Measurements from ENCODE around the gene SLC12A3.

The SLC12A3 gene, protein sequence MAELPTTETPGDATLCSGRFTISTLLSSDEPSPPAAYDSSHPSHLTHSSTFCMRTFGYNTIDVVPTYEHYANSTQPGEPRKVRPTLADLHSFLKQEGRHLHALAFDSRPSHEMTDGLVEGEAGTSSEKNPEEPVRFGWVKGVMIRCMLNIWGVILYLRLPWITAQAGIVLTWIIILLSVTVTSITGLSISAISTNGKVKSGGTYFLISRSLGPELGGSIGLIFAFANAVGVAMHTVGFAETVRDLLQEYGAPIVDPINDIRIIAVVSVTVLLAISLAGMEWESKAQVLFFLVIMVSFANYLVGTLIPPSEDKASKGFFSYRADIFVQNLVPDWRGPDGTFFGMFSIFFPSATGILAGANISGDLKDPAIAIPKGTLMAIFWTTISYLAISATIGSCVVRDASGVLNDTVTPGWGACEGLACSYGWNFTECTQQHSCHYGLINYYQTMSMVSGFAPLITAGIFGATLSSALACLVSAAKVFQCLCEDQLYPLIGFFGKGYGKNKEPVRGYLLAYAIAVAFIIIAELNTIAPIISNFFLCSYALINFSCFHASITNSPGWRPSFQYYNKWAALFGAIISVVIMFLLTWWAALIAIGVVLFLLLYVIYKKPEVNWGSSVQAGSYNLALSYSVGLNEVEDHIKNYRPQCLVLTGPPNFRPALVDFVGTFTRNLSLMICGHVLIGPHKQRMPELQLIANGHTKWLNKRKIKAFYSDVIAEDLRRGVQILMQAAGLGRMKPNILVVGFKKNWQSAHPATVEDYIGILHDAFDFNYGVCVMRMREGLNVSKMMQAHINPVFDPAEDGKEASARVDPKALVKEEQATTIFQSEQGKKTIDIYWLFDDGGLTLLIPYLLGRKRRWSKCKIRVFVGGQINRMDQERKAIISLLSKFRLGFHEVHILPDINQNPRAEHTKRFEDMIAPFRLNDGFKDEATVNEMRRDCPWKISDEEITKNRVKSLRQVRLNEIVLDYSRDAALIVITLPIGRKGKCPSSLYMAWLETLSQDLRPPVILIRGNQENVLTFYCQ

DNA sequence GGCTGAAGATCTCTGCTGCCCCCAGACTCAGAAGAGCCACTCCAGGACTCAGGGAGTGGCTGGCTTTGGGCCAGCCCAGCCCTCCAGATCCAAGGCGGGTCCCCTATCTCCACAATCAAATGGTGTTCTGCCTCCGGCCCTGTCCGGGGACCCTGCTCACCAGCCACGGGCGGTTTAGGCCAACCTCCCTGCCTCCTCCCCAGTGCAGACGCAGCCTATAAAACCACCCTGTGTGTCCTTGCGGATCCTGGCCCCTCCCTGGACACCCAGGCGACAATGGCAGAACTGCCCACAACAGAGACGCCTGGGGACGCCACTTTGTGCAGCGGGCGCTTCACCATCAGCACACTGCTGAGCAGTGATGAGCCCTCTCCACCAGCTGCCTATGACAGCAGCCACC lies at the start of gene SLC12A3:
TSS of gene SLC12A3 (plus strand) at position 248 of the 400 bp plus-strand sequence. CDS start at position 277, 29 bp downstream.
- in situ Hi-C loops (cut with MboI; ENCODE audit: low sequenced_read_pairs) = no loop called here

DNA sequence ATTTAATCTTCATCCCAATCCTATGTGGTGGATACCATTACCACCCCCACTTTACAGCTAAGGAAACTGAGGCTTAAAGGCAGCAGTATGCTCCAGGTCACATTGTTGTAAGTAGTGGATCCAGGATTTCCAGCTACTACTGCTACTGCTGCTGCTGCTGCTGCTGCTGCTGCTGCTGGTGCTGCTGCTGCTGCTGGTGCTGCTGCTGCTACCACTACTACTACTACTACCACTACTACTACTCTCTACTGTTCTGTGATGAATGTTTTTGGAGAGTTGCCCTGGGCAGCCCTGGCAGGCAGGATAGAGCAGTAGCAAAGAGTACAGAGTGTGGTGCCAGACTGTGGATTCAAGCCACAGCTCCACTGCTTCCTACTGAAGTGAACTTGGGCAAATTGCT lies 49.3 kb upstream of the SLC12A3 start:
- in situ Hi-C loops (cut with MboI; ENCODE audit: low sequenced_read_pairs) = no loop called here

DNA sequence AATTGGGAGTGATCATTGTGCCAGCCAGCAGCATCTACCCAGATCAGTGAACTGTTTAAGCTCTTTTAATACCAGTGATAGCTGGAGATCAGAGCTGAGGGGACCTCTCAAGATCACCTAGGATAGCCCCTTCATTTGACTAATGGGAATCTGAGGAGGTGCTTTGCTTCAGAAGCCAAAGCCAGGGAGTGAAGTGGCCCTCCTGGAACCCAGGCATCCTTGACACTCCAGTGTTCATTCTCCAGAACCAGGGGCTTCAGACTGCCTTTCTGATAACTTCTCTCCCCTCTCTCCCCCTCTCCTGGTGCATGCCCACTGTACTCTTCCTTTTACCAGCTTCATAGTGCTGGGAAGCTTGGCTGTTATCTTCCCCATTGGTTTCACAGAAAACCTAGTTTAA lies 48.0 kb upstream of the SLC12A3 start:
- in situ Hi-C loops (cut with MboI; ENCODE audit: low sequenced_read_pairs) = no loop called here

DNA sequence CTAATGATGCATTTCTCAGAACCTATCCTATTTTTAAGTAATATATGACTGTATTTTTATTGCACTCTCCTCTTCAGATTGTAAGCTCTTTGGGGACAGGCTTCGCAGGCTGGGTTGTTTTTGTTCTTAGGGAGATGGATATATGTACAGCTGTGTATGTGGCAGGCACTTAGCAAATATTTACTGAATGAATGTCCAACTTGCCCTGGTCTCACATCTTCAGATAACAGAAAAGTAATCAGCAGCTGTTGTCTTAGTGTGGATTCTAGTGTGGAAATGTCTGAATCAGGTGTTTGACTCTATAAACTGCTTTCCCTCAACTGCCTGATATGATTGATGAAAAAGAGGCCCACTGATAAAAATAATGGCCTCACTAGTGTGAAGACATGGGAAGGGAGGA lies 47.1 kb upstream of the SLC12A3 start:
- in situ Hi-C loops (cut with MboI; ENCODE audit: low sequenced_read_pairs) = no loop called here

DNA sequence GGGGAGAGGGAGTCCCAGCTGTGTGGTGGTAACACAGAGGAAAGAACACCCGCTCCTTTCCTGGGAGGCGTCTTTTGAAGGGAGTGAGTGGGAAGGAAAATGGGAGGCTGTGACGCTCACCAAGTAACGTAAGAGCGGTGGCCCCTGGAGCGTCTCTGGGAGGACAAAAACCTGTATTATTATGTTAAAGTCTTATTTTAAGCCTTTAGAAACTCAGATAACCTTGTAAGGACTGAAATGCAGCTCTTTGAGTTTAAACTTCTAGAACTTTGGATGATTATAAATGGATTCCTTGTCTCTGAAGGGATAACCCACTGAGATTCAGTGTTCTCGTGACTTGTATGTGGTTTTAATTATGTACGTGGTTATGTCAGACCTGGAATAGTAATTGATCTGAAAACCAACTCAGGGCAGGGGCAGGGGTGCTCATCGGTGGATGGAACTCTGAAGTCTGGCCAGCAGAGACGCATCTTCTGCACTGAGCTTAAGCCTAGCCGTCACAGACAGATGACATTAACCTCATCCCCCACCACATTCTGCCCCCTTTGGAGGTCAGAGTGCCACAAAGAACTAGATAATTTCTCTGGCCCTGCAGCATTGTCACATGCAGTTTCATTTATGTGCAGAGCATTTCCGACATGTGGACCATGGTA lies 41.8 kb upstream of the SLC12A3 start:
- in situ Hi-C loops (cut with MboI; ENCODE audit: low sequenced_read_pairs) = no loop called here

DNA sequence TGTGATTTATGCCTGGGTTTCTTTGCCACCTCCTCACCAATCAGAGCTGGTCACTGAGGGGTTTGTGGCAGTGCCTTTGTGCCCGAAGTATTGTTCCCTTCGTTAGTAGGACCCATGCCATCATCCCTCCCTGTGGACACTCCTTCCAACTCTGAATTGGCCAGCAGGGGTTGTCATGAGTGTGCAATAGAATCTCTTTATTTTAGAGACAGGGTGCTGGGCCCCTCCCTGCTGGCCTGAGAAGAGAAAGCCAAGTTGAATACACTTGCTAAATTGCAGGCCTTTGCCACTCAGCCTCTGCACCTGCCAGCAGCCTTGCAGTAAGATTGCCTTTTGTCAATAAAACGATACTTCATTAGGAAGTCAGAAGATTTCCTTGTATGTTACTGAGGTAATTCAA lies 40.7 kb upstream of the SLC12A3 start:
- in situ Hi-C loops (cut with MboI; ENCODE audit: low sequenced_read_pairs) = no loop called here

DNA sequence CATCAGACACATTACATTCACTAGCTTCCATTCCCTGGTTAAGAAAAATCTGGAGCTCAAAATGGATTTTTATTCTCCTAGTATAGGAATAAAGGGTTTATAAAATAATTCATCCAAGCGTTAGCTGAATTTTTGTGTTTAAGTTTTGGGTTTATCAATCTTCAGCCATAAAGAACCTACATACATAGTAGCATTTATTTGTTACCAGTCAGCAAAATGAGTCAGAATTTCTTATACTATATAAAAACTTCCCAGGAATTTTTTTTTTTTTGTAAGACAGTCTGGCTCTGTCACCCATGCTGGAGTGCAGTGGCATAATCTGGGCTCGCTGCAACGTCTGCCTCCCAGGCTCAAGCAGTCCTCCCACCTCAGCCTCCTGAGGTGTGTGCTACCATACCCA lies 40.2 kb upstream of the SLC12A3 start:
- in situ Hi-C loops (cut with MboI; ENCODE audit: low sequenced_read_pairs) = no loop called here

DNA sequence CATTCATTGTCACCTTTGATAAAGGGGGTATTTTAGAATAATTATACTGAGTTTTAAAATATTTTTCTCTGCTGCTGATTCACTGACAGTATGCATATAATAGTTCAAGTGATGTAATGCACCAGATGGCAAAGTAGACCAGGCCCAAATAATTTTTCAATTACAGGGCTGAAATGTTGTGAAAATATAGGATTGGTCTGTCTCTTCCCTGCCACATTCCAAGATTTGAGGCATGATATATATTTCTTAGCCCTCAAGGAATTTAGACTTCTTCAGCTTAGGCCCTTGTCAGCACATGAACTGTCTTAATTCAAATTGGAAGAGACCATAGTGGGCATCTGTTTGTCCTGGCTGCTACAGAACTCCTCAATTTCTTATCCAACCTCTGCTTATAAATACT lies 39.2 kb upstream of the SLC12A3 start:
- in situ Hi-C loops (cut with MboI; ENCODE audit: low sequenced_read_pairs) = no loop called here

DNA sequence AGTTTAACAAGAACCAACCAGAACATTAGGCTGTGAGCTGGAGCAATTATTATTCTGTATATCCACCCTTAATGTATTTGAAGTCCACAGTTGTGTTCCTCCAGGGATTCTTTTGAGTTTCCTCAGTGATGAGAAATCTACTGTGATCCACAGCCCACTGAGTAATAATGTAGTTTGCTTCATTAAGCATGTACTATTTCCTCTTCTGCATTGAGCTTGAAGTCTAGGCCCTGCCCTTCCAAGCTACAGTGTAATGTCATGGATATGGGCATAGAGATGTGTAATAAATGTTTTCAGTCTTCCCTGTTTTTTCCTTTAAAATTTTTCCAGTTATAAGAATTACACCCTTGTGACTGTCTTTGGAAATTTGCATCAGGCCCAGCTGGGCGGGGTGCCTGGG lies 36.4 kb upstream of the SLC12A3 start:
- in situ Hi-C loops (cut with MboI; ENCODE audit: low sequenced_read_pairs) = no loop called here

DNA sequence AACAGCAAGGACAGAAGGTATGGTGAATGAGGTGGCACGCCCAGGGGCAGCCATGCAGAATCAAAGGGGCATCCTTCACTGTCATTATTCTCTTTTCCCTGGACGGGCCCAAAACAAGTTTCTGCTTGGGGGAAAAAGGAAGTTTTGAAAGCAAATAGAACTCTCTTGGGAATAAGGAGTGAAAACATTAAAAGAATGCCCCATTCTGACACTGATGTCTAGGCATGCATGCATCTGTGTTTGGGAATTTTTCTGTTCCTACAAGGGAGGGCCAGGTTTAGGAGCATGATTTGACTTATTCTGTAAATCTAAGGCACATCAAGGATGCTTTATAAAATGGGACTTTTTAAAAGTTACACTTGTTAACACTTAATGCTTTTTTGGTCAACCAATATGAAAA lies 34.3 kb upstream of the SLC12A3 start:
- in situ Hi-C loops (cut with MboI; ENCODE audit: low sequenced_read_pairs) = no loop called here

DNA sequence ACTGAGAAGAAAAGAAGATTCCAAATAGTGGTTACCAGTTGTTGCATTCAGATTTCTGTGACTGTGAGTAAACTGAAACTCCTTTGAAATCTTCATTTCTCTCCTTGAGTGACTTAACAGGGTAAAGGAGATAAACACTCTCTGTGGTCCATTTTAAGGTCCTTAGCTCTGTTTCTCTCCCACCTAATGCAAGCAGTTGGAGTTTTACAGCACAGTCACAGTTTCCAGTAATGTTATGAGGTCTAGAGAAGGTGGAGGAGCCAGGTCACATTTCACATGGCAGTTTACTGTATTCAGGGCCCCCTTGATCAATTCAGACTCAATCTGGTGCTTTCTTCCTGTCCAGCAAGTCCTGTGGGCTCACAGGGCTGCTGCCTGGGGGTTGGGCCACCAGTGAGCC lies 32.2 kb upstream of the SLC12A3 start:
- in situ Hi-C loops (cut with MboI; ENCODE audit: low sequenced_read_pairs) = no loop called here

DNA sequence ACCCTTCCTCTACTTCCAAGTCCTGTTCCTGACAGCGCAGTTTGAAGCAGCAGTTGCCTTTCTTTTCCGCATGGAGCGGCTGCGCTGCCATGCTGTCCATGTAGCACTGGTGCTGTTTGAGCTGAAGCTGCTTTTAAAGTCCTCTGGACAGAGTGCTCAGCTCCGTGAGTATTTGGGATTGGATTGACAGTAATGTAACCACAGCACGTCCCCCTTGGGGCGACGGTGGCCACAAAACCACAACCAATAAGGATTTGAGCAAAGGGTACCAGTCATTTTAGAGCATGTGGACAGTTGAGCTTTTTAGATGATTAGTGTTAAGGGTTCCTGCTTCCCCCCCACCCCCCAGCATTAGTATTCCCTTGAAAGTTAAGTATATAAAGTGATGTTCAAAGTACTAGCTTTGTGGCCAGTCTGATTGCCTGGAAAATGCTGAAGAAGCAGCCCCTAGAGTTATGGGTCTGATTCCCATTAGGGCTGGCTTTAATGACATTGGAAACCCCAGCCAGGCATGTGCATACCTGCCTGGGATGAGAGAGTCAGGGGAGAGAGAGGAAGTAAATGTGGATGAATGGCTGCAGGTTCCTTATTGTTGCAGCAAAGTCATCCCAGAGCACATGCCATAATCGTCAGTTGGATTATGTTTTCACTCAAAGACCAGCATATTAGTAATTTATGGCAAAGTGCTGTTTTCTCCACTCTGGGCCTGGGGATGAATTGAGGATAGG lies 31.6 kb upstream of the SLC12A3 start:
- in situ Hi-C loops (cut with MboI; ENCODE audit: low sequenced_read_pairs) = no loop called here

DNA sequence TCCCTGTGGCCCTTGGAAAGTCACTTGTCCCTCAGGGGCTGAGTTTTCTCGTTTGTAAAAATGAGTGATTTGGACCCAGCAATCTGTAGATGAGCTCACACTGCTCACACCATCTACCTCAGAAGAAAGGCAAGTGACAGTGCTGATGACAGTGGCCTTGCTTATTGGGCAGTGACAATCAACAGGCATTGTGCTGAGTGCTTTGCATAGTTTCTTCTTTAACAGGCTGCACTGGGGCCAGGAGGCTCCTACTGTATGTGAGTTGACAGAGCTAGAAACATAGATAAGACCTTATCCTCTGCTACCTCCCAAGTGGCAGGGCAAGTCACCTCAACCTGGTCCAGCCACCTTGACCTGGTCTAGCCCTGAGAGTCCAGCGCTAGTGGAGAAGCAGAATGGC lies 29.7 kb upstream of the SLC12A3 start:
- in situ Hi-C loops (cut with MboI; ENCODE audit: low sequenced_read_pairs) = no loop called here

DNA sequence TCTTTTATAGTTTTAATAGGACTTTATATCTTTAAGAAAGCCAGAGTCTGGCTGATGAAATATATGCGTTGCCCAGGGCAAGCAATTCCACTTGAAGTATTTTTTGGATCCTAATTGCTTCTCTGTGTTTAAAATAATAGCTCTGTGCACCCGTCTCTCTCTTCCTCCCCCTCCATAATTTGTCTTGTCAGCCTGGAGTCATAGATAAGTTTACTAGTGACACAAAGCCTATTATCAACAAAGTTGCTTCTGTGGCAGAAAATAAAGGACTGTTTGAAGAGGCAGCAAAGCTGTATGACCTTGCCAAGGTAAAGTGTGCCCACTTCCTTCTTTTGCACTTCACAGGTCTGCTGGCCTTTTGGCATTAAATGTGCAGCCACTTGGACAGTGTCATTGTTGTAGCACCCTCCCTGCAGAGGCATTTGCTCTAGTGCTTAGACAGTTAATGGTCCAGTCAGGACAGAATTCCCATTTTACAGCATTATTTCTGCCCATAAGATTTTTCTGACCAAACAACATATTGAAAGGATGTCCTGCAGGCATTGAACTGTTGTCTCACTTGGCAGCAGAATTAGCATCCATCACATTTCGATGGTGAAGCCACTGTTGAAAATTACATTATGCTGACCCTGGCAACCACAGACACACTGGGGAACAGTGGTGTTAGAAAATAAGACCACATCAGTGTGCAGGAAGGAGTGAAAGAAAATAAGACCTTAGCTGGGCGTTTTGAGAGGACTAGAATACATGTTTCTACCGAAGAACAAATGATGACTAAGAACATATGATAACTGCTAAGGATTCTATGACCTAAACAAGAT lies 28.4 kb upstream of the SLC12A3 start:
- in situ Hi-C loops (cut with MboI; ENCODE audit: low sequenced_read_pairs) = no loop called here

DNA sequence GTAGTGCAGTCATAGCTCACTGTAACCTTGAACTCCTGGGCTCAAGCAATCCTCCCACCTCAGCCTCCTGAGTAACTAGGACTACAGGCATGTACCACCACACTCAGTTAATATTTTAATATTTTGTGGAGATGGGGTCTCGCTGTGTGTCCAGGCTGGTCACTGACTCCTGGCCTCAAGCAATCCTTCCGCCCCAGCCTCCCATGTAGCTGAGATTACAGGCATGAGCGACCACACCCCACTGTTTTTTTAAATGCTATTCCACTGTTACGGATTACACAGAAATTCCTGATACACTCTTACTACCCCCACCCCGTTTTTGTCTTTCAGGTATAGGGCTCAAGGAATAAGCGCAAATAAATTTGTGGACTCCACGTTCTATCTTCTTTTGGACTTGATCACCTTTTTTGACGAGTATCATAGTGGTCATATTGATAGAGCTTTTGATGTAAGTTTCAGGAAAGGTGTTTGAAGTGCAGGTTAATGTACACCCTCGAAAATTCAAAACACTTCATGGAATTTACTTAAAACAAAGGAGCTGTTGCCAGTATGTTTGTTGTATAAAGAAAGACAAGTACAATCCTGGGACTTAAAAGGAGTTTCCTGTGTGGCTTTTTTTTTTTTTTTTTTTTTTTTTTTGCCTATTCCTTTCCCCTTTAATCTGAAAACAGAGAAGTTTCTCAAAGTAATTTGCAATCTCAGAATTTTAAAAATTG lies 26.2 kb upstream of the SLC12A3 start:
- in situ Hi-C loops (cut with MboI; ENCODE audit: low sequenced_read_pairs) = no loop called here

DNA sequence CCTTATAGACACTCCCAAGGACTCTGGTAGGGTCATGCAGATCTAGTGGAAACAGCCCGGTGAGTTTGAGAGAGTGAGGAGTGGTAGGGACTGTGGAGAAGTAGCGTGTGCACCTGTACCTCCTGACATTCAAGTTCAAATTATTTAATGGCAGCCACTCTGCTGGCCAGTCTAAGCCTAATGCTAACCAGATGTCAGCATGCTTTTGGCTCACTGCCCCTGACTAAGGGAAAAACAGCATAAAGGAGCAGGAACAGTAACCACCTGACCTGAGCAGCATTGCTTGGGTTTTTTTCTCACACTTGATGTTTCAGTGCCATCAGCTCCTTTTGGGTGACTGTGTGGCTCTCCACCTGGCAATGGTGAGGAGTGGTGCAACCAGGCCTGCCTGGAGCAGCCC lies 23.8 kb upstream of the SLC12A3 start:
- in situ Hi-C loops (cut with MboI; ENCODE audit: low sequenced_read_pairs) = no loop called here

DNA sequence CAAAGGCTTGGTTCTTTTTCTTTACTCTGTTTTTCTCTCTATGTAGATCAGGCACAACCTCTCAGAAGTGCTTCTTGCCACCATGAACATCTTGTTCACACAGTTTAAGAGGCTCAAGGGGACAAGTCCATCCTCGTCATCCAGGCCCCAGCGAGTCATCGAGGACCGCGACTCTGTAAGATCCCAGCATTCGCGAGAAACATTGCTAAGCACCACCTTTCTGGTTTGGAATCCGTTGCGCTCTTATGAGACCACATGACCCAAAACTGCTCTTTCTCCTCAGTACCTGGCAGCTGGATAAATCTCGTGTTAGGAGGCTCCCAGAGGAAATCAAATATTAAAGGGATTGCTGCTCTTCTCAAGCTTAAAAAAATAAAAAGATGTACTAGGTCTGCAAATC lies 23.3 kb upstream of the SLC12A3 start:
- in situ Hi-C loops (cut with MboI; ENCODE audit: low sequenced_read_pairs) = no loop called here

DNA sequence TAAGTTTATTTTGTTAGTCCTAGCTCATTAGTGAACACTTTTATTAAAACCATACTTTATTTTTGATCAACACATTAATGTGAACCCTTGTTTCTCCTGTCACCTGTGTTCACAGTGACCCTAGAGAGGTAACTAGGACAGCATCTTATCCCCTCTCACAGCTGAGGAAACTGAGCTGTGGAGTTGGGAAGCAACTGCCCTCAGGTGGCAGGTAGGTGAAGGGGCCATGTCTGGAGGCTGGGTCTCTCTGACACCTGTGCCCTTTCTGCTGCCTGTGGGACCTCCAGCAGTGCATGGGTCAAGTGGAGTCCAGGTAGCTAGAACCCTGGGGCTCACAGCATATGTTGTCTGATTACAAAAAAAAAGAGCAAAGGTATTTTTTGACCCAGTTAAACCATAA lies 22.9 kb upstream of the SLC12A3 start:
- in situ Hi-C loops (cut with MboI; ENCODE audit: low sequenced_read_pairs) = no loop called here

DNA sequence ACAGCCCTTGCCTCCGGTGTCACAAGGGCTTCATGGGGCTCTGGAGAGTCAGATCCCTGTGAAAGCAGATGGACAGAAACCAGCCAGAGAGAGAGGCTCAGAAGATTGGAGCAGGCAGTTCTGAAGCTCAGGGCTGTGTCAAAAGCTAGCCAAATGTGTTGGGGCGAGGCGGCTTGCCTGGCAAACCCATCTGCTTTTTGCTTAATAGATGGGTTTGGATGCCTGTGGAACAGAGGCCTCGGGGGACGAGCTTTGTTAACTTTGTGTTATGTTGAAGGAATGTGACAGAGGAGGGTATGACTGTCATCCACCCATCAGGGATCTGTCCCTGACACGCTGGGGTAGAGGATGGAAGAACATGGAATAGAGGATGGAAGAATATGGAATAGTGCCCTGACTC lies 21.0 kb upstream of the SLC12A3 start:
- in situ Hi-C loops (cut with MboI; ENCODE audit: low sequenced_read_pairs) = no loop called here
